Ureter (tissue), 1 donor: ENCODE measurements around the gene RUNX2. TPM values are rescaled to one million over a fixed set of nuclear protein-coding genes. Genes with fewer than 3 reads are reported as not detected.
"Not testable (repeated sequence)": the region's sequence is repeated elsewhere in the genome, so short reads cannot be mapped to it uniquely, and the experiment has no call there.

Experiments used
- DNase-seq: peaks from one replicate; pipeline ENCODE4 v3.0.0-alpha.2; 2020; ENCODE audit warnings: low spot score
- total RNA-seq: library from RNA; stranded (reverse); gene quantifications from one replicate; pipeline ENCODE4 v1.2.4, GENCODE V29; 2023
- donor health status: DM: yes; HTN: yes; CAD: no.

RUNX2 gene
- total RNA-seq, 1 donor from 2014 or later: 18.3 TPM

GRCh38 chr6:45556828-45557227 is 228.7 kb downstream of the RUNX2 start:
- DNase-seq: no peak

- DNase-seq: no peak
These were observed 229.3 kb downstream of the RUNX2 start for GRCh38 chr6:45557454-45557853.

- no peak for DNase-seq
These were observed 230.7 kb downstream of the RUNX2 start for GRCh38 chr6:45558858-45559257.

GRCh38 chr6:45560321-45560820 is 232.2 kb downstream of the RUNX2 start:
- not testable (repeated sequence) for DNase-seq

GRCh38 chr6:45562171-45562570 is 234.0 kb downstream of the RUNX2 start:
- no peak for DNase-seq

GRCh38 chr6:45563041-45563440 is 234.9 kb downstream of the RUNX2 start:
- no peak for DNase-seq

GRCh38 chr6:45563844-45564243 is 235.7 kb downstream of the RUNX2 start:
- DNase-seq: no peak

- no peak for DNase-seq
These were observed 238.8 kb downstream of the RUNX2 start for GRCh38 chr6:45566882-45567281.

- DNase-seq: no peak
These were observed 239.7 kb downstream of the RUNX2 start for GRCh38 chr6:45567879-45568278.

- DNase-seq: no peak
These were observed 240.5 kb downstream of the RUNX2 start for GRCh38 chr6:45568626-45569025.

GRCh38 chr6:45569210-45569945 is 241.2 kb downstream of the RUNX2 start:
- DNase-seq: no peak

- DNase-seq: no peak
These were observed 243.0 kb downstream of the RUNX2 start for GRCh38 chr6:45571159-45571558.

GRCh38 chr6:45572833-45573232 is 244.7 kb downstream of the RUNX2 start:
- no peak for DNase-seq

GRCh38 chr6:45574014-45574461 is 245.9 kb downstream of the RUNX2 start:
- DNase-seq: no peak

GRCh38 chr6:45574885-45575284 is 246.8 kb downstream of the RUNX2 start:
- DNase-seq: no peak

GRCh38 chr6:45576648-45577624 is 248.8 kb downstream of the RUNX2 start:
- DNase-seq: no peak

GRCh38 chr6:45577836-45578504 is 249.8 kb downstream of the RUNX2 start:
- no peak for DNase-seq

- DNase-seq: no peak
These were observed 256.0 kb downstream of the RUNX2 start for GRCh38 chr6:45584127-45584526.

GRCh38 chr6:45586216-45587171 is 258.4 kb downstream of the RUNX2 start:
- DNase-seq: no peak

GRCh38 chr6:45587229-45588060 is 259.3 kb downstream of the RUNX2 start:
- no peak for DNase-seq
